Caco-2 (cell line): ENCODE results near the gene RUSC2. TPM values are rescaled to one million over a fixed set of nuclear protein-coding genes. Genes with fewer than 3 reads are reported as not detected.
A peak's percentile ranks its signal among the peaks of the same experiment; 100 is the strongest.

Source experiments
- BruUV-seq: library from RNA; stranded (reverse); fragments of 400-500 nt; replicated peaks from 2 replicates; lab custom pipeline; 2021; lab: Mats Ljungman, UMichigan
- CTCF ChIA-PET: fragments of 300-600 bp; sonication (Branson Sonifier 250); formaldehyde crosslinking; loops from one replicate; lab custom pipeline; 2022; ENCODE audit warnings: antibody characterized with exemption; lab: Charles Lee
- POLR2A ChIA-PET: fragments of 300-600 bp; sonication (Branson Sonifier 250); formaldehyde crosslinking; loops from one replicate; lab custom pipeline; 2022; ENCODE audit warnings: antibody characterized with exemption; lab: Charles Lee
- DNase-seq, 2 experiments: peaks; one replicate each; pipeline versions ENCODE4 v3.0.0 to v3.0.0-alpha.2; 2020 to 2022
- H3K27me3 ChIP-seq: replicated peaks from 2 replicates; pipeline ENCODE4 v1.6.0; 2011; ENCODE audit warnings: low read length; ENCODE audit not compliant: control insufficient read depth, insufficient read depth
- H3K36me3 ChIP-seq: 2 replicates; pipeline ENCODE4 v1.5.1; 2011; ENCODE audit warnings: low read length; ENCODE audit not compliant: control insufficient read depth, insufficient read depth
- H3K4me1 ChIP-seq: fragments of 250-450 bp; sonication (Bioruptor Pico); 2 replicates; pipeline ENCODE4 v1.5.1; 2020; ENCODE audit warnings: mild to moderate bottlenecking
- H3K4me3 ChIP-seq: 2 replicates; pipeline ENCODE4 v1.5.1; 2011; ENCODE audit warnings: low read depth, mild to moderate bottlenecking, control low read depth, low read length
- H3K9me3 ChIP-seq: fragments of 250-450 bp; sonication (Bioruptor Pico); 2 replicates; pipeline ENCODE4 v1.5.1; 2020; ENCODE audit warnings: mild to moderate bottlenecking, moderate library complexity
- H3K27ac Mint-ChIP-seq: one replicate; pipeline ENCODE4 v1.8.0; 2022; ENCODE audit warnings: mixed read lengths; ENCODE audit not compliant: unreplicated experiment
- H3K27me3 Mint-ChIP-seq: one replicate; pipeline ENCODE4 v1.8.0; 2022; ENCODE audit warnings: mixed read lengths; ENCODE audit not compliant: insufficient read depth, unreplicated experiment
- H3K36me3 Mint-ChIP-seq: one replicate; pipeline ENCODE4 v1.8.0; 2022; ENCODE audit warnings: mild to moderate bottlenecking, mixed read lengths; ENCODE audit not compliant: insufficient read depth, unreplicated experiment
- H3K4me1 Mint-ChIP-seq: one replicate; pipeline ENCODE4 v1.8.0; 2022; ENCODE audit warnings: low read depth, mixed read lengths; ENCODE audit not compliant: unreplicated experiment
- H3K4me3 Mint-ChIP-seq: one replicate; pipeline ENCODE4 v1.8.0; 2022; ENCODE audit warnings: mild to moderate bottlenecking, moderate library complexity, mixed read lengths; ENCODE audit not compliant: unreplicated experiment
- H3K9me3 Mint-ChIP-seq: one replicate; pipeline ENCODE4 v1.8.0; 2022; ENCODE audit warnings: mixed read lengths; ENCODE audit not compliant: unreplicated experiment
- intact Hi-C: fragments of 100-400 bp; cut with micrococcal nuclease; formaldehyde crosslinking; loops from one replicate; pipeline ENCODE4 v1.10.0; 2022; ENCODE audit not compliant: unreplicated experiment
- total RNA-seq: library from RNA; stranded (reverse); gene quantifications from 2 replicates; pipeline ENCODE4 v1.2.3, GENCODE V29; 2022
- TF ChIP-seq, protein P1 (sequence below), 2 experiments: fragments of 200-600 bp in 1 of 2; IDR thresholded peaks; 1 replicate in 1 of 2; 2 replicates in 1 of 2; pipeline versions ENCODE4 v1.5.1 to v1.8.0; 2011 to 2022; ENCODE audit warnings: antibody characterized with exemption in 1 of 2, control low read depth in 1 of 2, inconsistent platforms in 1 of 2, low read depth in 1 of 2, low read length in 1 of 2, mild to moderate bottlenecking in 1 of 2, moderate library complexity in 1 of 2; ENCODE audit not compliant: insufficient read depth in 1 of 2, severe bottlenecking in 1 of 2, unreplicated experiment in 1 of 2

The RUSC2 gene
- total RNA-seq, 1 experiment from 2014 or later: 13.0 TPM

DNA sequence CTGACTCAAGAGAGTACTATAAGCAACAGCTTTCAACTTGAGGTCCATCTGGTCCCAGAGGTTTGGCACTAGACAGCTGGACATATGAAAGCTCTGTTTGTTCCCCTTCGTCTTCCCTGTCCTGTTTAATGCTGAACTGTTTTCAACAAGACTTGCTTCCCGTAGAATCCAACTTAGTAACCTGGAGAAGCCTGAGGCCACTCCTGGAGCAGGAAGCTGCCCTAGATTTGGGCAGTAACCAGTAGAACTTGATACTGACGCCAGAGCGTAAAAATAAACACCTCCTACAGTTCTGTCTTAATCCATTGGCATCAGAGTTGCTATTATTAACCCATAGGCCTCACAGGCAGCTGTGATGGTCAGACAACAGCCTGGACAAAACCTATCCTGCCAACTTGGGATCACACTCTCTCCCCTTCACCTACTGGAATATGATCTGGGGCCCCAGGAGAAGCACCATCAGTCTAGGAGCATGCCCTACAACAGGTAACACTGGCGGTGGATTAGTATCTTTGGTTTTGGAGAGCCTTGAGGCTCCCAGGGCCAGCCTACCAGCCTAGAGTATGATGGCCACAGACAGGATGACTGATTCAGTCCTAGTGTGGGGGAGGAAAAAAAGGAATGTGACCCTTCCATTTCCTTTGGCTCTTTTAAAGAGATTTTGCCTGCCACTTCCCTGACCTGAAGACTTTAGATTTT is 29.2 kb downstream of the RUSC2 start:
- POLR2A ChIA-PET: interaction anchor here (0.5 to 1.2 kb wide), 4 partner anchors 8 to 408 kb away, joined by 4 to 6 read pairs (median 4); no protein-coding TSS in a partner anchor
- Mint-ChIP-seq H3K4me1 (peaks cover 56% of the 10 kb centered on the region), H3K4me3 (peak overlapping the region; percentile 22), H3K36me3 (peaks cover 6% of the 10 kb centered on the region), H3K27ac (peak overlapping the region; percentile 81), H3K9me3 (no peaks in the 10 kb centered on the region), H3K27me3 (no peaks in the 10 kb centered on the region)
- intact Hi-C loops: loop anchor here (1.0 kb wide), 1 partner anchor 30 kb away; no protein-coding TSS in a partner anchor
- H3K36me3 ChIP-seq: no peaks in the 10 kb centered on the region
- BruUV-seq: no TSS peak
- CTCF ChIA-PET: interaction anchor here (0.8 to 3.1 kb wide), 4 partner anchors 8 to 402 kb away, joined by 3 to 28 read pairs (median 8); partner anchors contain the start of gene RUSC2
- no peaks in the 10 kb centered on the region for H3K9me3 ChIP-seq
- TF ChIP-seq, protein P1, sequence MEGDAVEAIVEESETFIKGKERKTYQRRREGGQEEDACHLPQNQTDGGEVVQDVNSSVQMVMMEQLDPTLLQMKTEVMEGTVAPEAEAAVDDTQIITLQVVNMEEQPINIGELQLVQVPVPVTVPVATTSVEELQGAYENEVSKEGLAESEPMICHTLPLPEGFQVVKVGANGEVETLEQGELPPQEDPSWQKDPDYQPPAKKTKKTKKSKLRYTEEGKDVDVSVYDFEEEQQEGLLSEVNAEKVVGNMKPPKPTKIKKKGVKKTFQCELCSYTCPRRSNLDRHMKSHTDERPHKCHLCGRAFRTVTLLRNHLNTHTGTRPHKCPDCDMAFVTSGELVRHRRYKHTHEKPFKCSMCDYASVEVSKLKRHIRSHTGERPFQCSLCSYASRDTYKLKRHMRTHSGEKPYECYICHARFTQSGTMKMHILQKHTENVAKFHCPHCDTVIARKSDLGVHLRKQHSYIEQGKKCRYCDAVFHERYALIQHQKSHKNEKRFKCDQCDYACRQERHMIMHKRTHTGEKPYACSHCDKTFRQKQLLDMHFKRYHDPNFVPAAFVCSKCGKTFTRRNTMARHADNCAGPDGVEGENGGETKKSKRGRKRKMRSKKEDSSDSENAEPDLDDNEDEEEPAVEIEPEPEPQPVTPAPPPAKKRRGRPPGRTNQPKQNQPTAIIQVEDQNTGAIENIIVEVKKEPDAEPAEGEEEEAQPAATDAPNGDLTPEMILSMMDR (IDR thresholded peaks at IDR 0.05; ENCODE audit: insufficient read depth in 1 of 2, low read depth in 1 of 2, low read length in 1 of 2, severe bottlenecking in 1 of 2, unreplicated experiment in 1 of 2): no peak
- H3K4me3 ChIP-seq: no peak overlapping the region
- H3K4me1 ChIP-seq: peaks cover 67% of the 10 kb centered on the region
- H3K27me3 ChIP-seq: no peaks in the 10 kb centered on the region
- no peak for DNase-seq

DNA sequence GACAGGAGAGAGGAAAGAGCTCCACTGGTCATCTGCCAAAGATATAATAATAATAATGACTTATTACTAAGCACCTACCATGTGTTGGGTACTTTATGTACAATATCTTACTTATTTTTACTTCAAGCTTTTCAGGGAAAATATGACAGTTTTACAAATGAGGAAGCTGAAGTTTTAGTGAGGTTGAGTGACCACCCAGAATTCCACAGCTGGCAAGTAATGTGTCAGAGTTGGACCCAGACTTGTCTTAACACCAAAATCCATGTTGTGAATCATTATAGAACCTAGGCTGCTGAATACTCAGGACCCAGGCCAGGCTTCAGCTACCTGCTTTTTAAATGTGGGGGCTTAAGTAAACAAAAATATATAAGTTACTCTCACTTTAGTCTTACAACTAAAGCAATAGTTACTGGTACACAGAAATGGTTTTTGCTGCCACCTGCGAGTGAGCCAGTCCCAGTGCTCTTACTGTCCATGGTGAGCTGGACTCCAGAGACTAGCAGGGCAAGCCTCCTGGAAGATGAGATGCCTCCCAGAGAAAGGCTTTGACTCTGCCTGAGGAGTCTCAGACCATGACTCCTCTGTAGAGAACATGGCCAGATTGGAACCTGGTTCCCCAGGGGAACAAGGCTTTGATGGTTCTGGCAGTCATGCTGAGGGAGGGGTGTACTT is 29.9 kb downstream of the RUSC2 start:
- Histone ChIP-seq H3K4me3 (no peak overlapping the region), H3K36me3 (no peaks in the 10 kb centered on the region), H3K9me3 (no peaks in the 10 kb centered on the region), H3K4me1 (peaks cover 66% of the 10 kb centered on the region), H3K27me3 (no peaks in the 10 kb centered on the region)
- no TSS peak for BruUV-seq
- no peak for DNase-seq
- CTCF ChIA-PET: interaction anchor here (1.6 to 3.1 kb wide), 2 partner anchors 9 to 34 kb away, joined by 10 to 28 read pairs; no protein-coding TSS in a partner anchor
- TF ChIP-seq, protein P1 (IDR thresholded peaks at IDR 0.05; ENCODE audit: insufficient read depth in 1 of 2, low read depth in 1 of 2, low read length in 1 of 2, severe bottlenecking in 1 of 2, unreplicated experiment in 1 of 2): no peak
- Mint-ChIP-seq H3K36me3 (peaks cover 6% of the 10 kb centered on the region), H3K4me1 (peaks cover 49% of the 10 kb centered on the region), H3K27ac (peak overlapping the region; percentile 81), H3K4me3 (no peak overlapping the region), H3K9me3 (no peaks in the 10 kb centered on the region), H3K27me3 (no peaks in the 10 kb centered on the region)
- intact Hi-C loops: no loop called here
- POLR2A ChIA-PET: no interaction called here

DNA sequence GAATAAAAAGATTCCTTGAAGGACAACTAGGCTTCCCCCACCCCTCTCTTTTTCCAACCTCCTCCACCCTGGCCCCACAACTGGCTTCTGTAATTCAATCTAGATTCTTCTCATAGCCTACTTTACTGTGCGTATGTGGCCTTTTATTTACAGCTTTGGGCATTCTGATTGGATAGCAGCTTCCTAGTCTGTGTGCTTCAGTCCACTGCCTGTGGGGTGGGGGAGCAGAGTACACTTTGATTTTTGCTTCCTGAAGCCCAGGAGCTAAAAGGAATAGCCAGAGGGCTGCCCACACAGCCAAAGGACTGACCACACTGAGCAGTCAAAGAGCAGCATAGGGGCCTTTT is 30.4 kb downstream of the RUSC2 start:
- peaks cover 61% of the 10 kb centered on the region for H3K4me1 ChIP-seq
- Mint-ChIP-seq H3K36me3 (peaks cover 6% of the 10 kb centered on the region), H3K27ac (peak overlapping the region; percentile 81), H3K4me3 (no peak overlapping the region), H3K9me3 (no peaks in the 10 kb centered on the region), H3K27me3 (no peaks in the 10 kb centered on the region), H3K4me1 (peaks cover 47% of the 10 kb centered on the region)
- no peak overlapping the region for H3K4me3 ChIP-seq
- H3K36me3 ChIP-seq: no peaks in the 10 kb centered on the region
- CTCF ChIA-PET: interaction anchor here (1.6 to 3.1 kb wide), 2 partner anchors 9 to 33 kb away, joined by 10 to 28 read pairs; no protein-coding TSS in a partner anchor
- TF ChIP-seq, protein P1 (IDR thresholded peaks at IDR 0.05; ENCODE audit: insufficient read depth in 1 of 2, low read depth in 1 of 2, low read length in 1 of 2, severe bottlenecking in 1 of 2, unreplicated experiment in 1 of 2): no peak
- intact Hi-C loops: no loop called here
- DNase-seq: no peak
- POLR2A ChIA-PET: interaction anchor here (0.6 kb wide), 1 partner anchor 24 kb away, joined by 6 read pairs; no protein-coding TSS in a partner anchor
- no peaks in the 10 kb centered on the region for H3K27me3 ChIP-seq
- H3K9me3 ChIP-seq: no peaks in the 10 kb centered on the region
- no TSS peak for BruUV-seq
